ENCODE measurements around the gene FIP1L1.
"Not testable (repeated sequence)": the region's sequence is repeated elsewhere in the genome, so short reads cannot be mapped to it uniquely, and the experiment has no call there.

FIP1L1 gene

GRCh38 chr4:53461244-53461643 is 83.8 kb downstream of the FIP1L1 start:
- no peak overlapping the region for H3K4me2 ChIP-seq (ENCODE audit: low read length)
- H3K4me3 ChIP-seq (ENCODE audit: low read length) = no peak overlapping the region
- no peaks in the 10 kb centered on the region for H3K9me3 ChIP-seq (ENCODE audit: insufficient read depth, low read length)
- no peaks in the 10 kb centered on the region for H3K27me3 ChIP-seq (ENCODE audit: low read depth, low read length)
- H2AFZ ChIP-seq (ENCODE audit: low read depth, low read length) = no peak overlapping the region
- H3K79me2 ChIP-seq (ENCODE audit: low read length) = no peaks in the 10 kb centered on the region
- H3K27ac ChIP-seq (ENCODE audit: low read length) = no peak overlapping the region
- H3K9ac ChIP-seq (ENCODE audit: low read length) = no peak overlapping the region
- no peaks in the 10 kb centered on the region for H4K20me1 ChIP-seq (ENCODE audit: insufficient read depth, low read length)
- no peak for TF ChIP-seq EZH2phosphoT487 (IDR thresholded peaks at IDR 0.05; ENCODE audit: low read depth)
- no peak for TF ChIP-seq CTCF (IDR thresholded peaks at IDR 0.05; ENCODE audit: low read depth, low read length)
- no peaks in the 10 kb centered on the region for H3K4me1 ChIP-seq (ENCODE audit: low read length)
- peaks cover 42% of the 10 kb centered on the region for H3K36me3 ChIP-seq (replicated peaks; ENCODE audit: low read depth, low read length)

- Histone ChIP-seq H3K9ac (ENCODE audit: low read length) (no peak overlapping the region), H3K9me3 (ENCODE audit: insufficient read depth, low read length) (no peaks in the 10 kb centered on the region), H3K79me2 (ENCODE audit: low read length) (no peaks in the 10 kb centered on the region), H4K20me1 (ENCODE audit: insufficient read depth, low read length) (no peaks in the 10 kb centered on the region), H3K4me1 (ENCODE audit: low read length) (no peaks in the 10 kb centered on the region), H3K27me3 (ENCODE audit: low read depth, low read length) (no peaks in the 10 kb centered on the region), H3K4me3 (ENCODE audit: low read length) (no peak overlapping the region), H3K4me2 (ENCODE audit: low read length) (no peak overlapping the region), H3K36me3 (replicated peaks; ENCODE audit: low read depth, low read length) (peaks cover 42% of the 10 kb centered on the region), H3K27ac (ENCODE audit: low read length) (no peak overlapping the region), H2AFZ (ENCODE audit: low read depth, low read length) (no peak overlapping the region)
- no peak for TF ChIP-seq EZH2phosphoT487 (IDR thresholded peaks at IDR 0.05; ENCODE audit: low read depth)
- no peak for TF ChIP-seq CTCF (IDR thresholded peaks at IDR 0.05; ENCODE audit: low read depth, low read length)
These were observed 85.9 kb downstream of the FIP1L1 start for GRCh38 chr4:53463340-53463739.

GRCh38 chr4:53465281-53465680 is 87.8 kb downstream of the FIP1L1 start:
- H3K9me3 ChIP-seq (ENCODE audit: insufficient read depth, low read length) = no peaks in the 10 kb centered on the region
- no peaks in the 10 kb centered on the region for H3K27me3 ChIP-seq (ENCODE audit: low read depth, low read length)
- no peak for TF ChIP-seq EZH2phosphoT487 (IDR thresholded peaks at IDR 0.05; ENCODE audit: low read depth)
- no peak for TF ChIP-seq CTCF (IDR thresholded peaks at IDR 0.05; ENCODE audit: low read depth, low read length)
- peaks cover 27% of the 10 kb centered on the region for H3K36me3 ChIP-seq (replicated peaks; ENCODE audit: low read depth, low read length)
- H3K79me2 ChIP-seq (ENCODE audit: low read length) = no peaks in the 10 kb centered on the region
- H4K20me1 ChIP-seq (ENCODE audit: insufficient read depth, low read length) = no peaks in the 10 kb centered on the region
- H3K4me1 ChIP-seq (ENCODE audit: low read length) = no peaks in the 10 kb centered on the region
- no peak overlapping the region for H3K4me3 ChIP-seq (ENCODE audit: low read length)
- no peak overlapping the region for H3K4me2 ChIP-seq (ENCODE audit: low read length)
- no peak overlapping the region for H3K9ac ChIP-seq (ENCODE audit: low read length)
- no peak overlapping the region for H3K27ac ChIP-seq (ENCODE audit: low read length)
- no peak overlapping the region for H2AFZ ChIP-seq (ENCODE audit: low read depth, low read length)

- H3K9me3 ChIP-seq (ENCODE audit: insufficient read depth, low read length) = no peaks in the 10 kb centered on the region
- H3K27ac ChIP-seq (ENCODE audit: low read length) = no peak overlapping the region
- no peak overlapping the region for H2AFZ ChIP-seq (ENCODE audit: low read depth, low read length)
- no peaks in the 10 kb centered on the region for H3K79me2 ChIP-seq (ENCODE audit: low read length)
- peaks cover 26% of the 10 kb centered on the region for H3K36me3 ChIP-seq (replicated peaks; ENCODE audit: low read depth, low read length)
- no peak for TF ChIP-seq CTCF (IDR thresholded peaks at IDR 0.05; ENCODE audit: low read depth, low read length)
- TF ChIP-seq EZH2phosphoT487 (IDR thresholded peaks at IDR 0.05; ENCODE audit: low read depth) = no peak
- H3K4me1 ChIP-seq (ENCODE audit: low read length) = no peaks in the 10 kb centered on the region
- H3K4me3 ChIP-seq (ENCODE audit: low read length) = no peak overlapping the region
- no peaks in the 10 kb centered on the region for H4K20me1 ChIP-seq (ENCODE audit: insufficient read depth, low read length)
- H3K9ac ChIP-seq (ENCODE audit: low read length) = no peak overlapping the region
- H3K27me3 ChIP-seq (ENCODE audit: low read depth, low read length) = no peaks in the 10 kb centered on the region
- no peak overlapping the region for H3K4me2 ChIP-seq (ENCODE audit: low read length)
These were observed 88.5 kb downstream of the FIP1L1 start for GRCh38 chr4:53465891-53466290.

GRCh38 chr4:53466576-53466975 is 89.1 kb downstream of the FIP1L1 start:
- not testable (repeated sequence) for H2AFZ ChIP-seq (ENCODE audit: low read depth, low read length); H3K27ac ChIP-seq (ENCODE audit: low read length); H3K9ac ChIP-seq (ENCODE audit: low read length); H4K20me1 ChIP-seq (ENCODE audit: insufficient read depth, low read length); H3K27me3 ChIP-seq (ENCODE audit: low read depth, low read length); H3K79me2 ChIP-seq (ENCODE audit: low read length); H3K4me1 ChIP-seq (ENCODE audit: low read length); H3K4me3 ChIP-seq (ENCODE audit: low read length); H3K9me3 ChIP-seq (ENCODE audit: insufficient read depth, low read length); H3K4me2 ChIP-seq (ENCODE audit: low read length)
- peaks cover 19% of the 10 kb centered on the region for H3K36me3 ChIP-seq (replicated peaks; ENCODE audit: low read depth, low read length)

Data from OCI-LY3 (cell line).